ENCODE measurements around the gene ZBTB7C. TPM values are rescaled to one million over a fixed set of nuclear protein-coding genes. Genes with fewer than 3 reads are reported as not detected.

The ZBTB7C gene
- total RNA-seq, 1 donor from 2014 or later, result 0.78 TPM

GRCh38 chr18:48213791-48214190, 195.4 kb downstream of the ZBTB7C start:
- DNase-seq, result no peak

- DNase-seq, result no peak
These were observed 200.6 kb downstream of the ZBTB7C start for GRCh38 chr18:48208432-48209140.

- no peak for DNase-seq
These were observed 201.4 kb downstream of the ZBTB7C start for GRCh38 chr18:48207733-48208132.

- no peak for DNase-seq
These were observed 202.3 kb downstream of the ZBTB7C start for GRCh38 chr18:48206887-48207286.

- DNase-seq, result no peak
These were observed 205.1 kb downstream of the ZBTB7C start for GRCh38 chr18:48203961-48204666.

GRCh38 chr18:48203288-48203945, 205.8 kb downstream of the ZBTB7C start:
- no peak for DNase-seq

GRCh38 chr18:48202350-48203260, 206.6 kb downstream of the ZBTB7C start:
- DNase-seq, result no peak

GRCh38 chr18:48202006-48202348, 207.2 kb downstream of the ZBTB7C start:
- no peak for DNase-seq

GRCh38 chr18:48201337-48202005, 207.7 kb downstream of the ZBTB7C start:
- DNase-seq, result no peak

GRCh38 chr18:48200631-48201336, 208.4 kb downstream of the ZBTB7C start:
- no peak for DNase-seq

- no peak for DNase-seq
These were observed 209.8 kb downstream of the ZBTB7C start for GRCh38 chr18:48199399-48199798.

GRCh38 chr18:48197819-48198218, 211.4 kb downstream of the ZBTB7C start:
- no peak for DNase-seq

- peak; percentile 13 for DNase-seq
These were observed 213.4 kb downstream of the ZBTB7C start for GRCh38 chr18:48195787-48196186.

GRCh38 chr18:48194591-48195181, 214.5 kb downstream of the ZBTB7C start:
- DNase-seq, result peak; percentile 51

GRCh38 chr18:48193521-48194492, 215.4 kb downstream of the ZBTB7C start:
- peak; percentile 3 for DNase-seq

GRCh38 chr18:48192542-48192941, 216.6 kb downstream of the ZBTB7C start:
- DNase-seq, result no peak

GRCh38 chr18:48191494-48191893, 217.7 kb downstream of the ZBTB7C start:
- DNase-seq, result no peak

- no peak for DNase-seq
These were observed 218.2 kb downstream of the ZBTB7C start for GRCh38 chr18:48190994-48191393.

- DNase-seq, result no peak
These were observed 220.6 kb downstream of the ZBTB7C start for GRCh38 chr18:48188609-48189008.

GRCh38 chr18:48186861-48187260, 222.3 kb downstream of the ZBTB7C start:
- DNase-seq, result no peak
